Activated CD4-positive, alpha-beta memory T cell treated with anti-CD3 and anti-CD28 coated beads for 36 hours (primary cell): ENCODE measurements around the gene CNIH3. TPM values are rescaled to one million over a fixed set of nuclear protein-coding genes. Genes with fewer than 3 reads are reported as not detected.

Source experiments
- CTCF ChIA-PET: fragments of 350-600 bp; sonication (Branson Sonifier 250); formaldehyde crosslinking; loops from one replicate; lab custom pipeline; 2021; ENCODE audit warnings: antibody characterized with exemption, inconsistent platforms; lab: Charles Lee
- POLR2A ChIA-PET: fragments of 350-600 bp; sonication (Branson Sonifier 250); formaldehyde crosslinking; loops from one replicate; lab custom pipeline; 2021; ENCODE audit warnings: antibody characterized with exemption; lab: Charles Lee
- DNase-seq: peaks from one replicate; pipeline ENCODE4 v3.0.0-alpha.2; 2020
- H3K27ac Mint-ChIP-seq: one replicate; pipeline ENCODE4 v1.8.0; 2021; ENCODE audit warnings: mixed read lengths
- H3K27me3 Mint-ChIP-seq: one replicate; pipeline ENCODE4 v1.8.0; 2021; ENCODE audit warnings: mixed read lengths
- H3K36me3 Mint-ChIP-seq: one replicate; pipeline ENCODE4 v1.8.0; 2021; ENCODE audit warnings: mixed read lengths
- H3K4me1 Mint-ChIP-seq: one replicate; pipeline ENCODE4 v1.8.0; 2021; ENCODE audit warnings: low read depth, mixed read lengths
- H3K4me3 Mint-ChIP-seq: one replicate; pipeline ENCODE4 v1.8.0; 2021; ENCODE audit warnings: mild to moderate bottlenecking, mixed read lengths
- H3K9me3 Mint-ChIP-seq: one replicate; pipeline ENCODE4 v1.8.0; 2021; ENCODE audit warnings: mixed read lengths
- intact Hi-C: fragments of 100-400 bp; cut with micrococcal nuclease; formaldehyde crosslinking; loops from one replicate; pipeline ENCODE4 v1.15.1; 2023
- total RNA-seq, 2 experiments: library from RNA; stranded (reverse); gene quantifications; one replicate each; pipeline ENCODE4 v1.2.3, GENCODE V29; 2021

The CNIH3 gene
- total RNA-seq, 2 experiments from 2014 or later, result 0.63 to 1.00 TPM

DNA sequence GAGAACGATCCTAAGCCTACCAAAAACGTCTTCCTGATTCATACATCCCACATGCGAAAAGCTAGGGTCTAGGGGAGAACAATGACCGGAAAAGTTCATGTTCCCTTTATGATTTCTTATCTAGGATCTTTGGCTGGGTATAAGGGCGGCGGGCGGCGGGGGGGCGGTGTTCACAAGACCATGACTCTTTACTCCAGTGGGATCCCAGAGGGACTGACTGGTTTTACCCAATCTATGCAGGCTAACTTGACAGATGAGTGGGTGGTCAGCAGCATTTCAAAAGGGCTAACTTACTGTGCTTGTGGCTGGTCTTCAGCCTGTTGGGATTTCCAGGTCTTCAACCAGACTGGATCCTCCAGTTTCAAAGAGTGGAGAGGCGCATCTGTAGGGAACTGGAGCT, 40.3 kb downstream of the CNIH3 start:
- ChIA-PET CTCF (interaction anchor here (1.1 kb wide), 1 partner anchor 11 kb away, joined by 3 read pairs; no protein-coding TSS in a partner anchor), POLR2A (no interaction called here)
- Mint-ChIP-seq H3K36me3 (no peaks in the 10 kb centered on the region), H3K4me1 (no peaks in the 10 kb centered on the region), H3K9me3 (no peaks in the 10 kb centered on the region), H3K27me3 (no peaks in the 10 kb centered on the region), H3K27ac (no peak overlapping the region), H3K4me3 (no peak overlapping the region)
- DNase-seq, result no peak
- intact Hi-C loops, result no loop called here

DNA sequence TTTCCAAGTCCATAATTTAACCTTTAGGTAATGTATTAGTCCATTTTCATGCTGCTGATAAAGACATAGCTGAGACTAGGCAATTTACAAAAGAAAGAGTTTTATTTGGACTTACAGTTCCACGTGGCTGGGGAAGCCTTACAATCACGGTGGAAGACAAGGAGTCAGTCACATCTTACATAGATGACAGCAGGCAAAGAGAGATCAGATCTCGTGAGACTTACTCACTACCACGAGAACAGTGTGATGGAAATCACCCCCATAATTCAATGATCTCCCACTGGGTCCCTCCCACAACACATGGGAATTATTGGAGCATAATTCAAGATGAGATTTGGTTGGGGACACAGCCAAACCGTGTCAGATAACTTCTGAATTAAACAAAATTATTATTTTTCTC, 44.0 kb downstream of the CNIH3 start:
- ChIA-PET CTCF (interaction anchor here (1.0 kb wide), 1 partner anchor 16 kb away, joined by 3 read pairs; no protein-coding TSS in a partner anchor), POLR2A (no interaction called here)
- intact Hi-C loops, result no loop called here
- Mint-ChIP-seq H3K4me1 (no peaks in the 10 kb centered on the region), H3K4me3 (no peak overlapping the region), H3K27ac (no peak overlapping the region), H3K9me3 (no peaks in the 10 kb centered on the region), H3K36me3 (no peaks in the 10 kb centered on the region), H3K27me3 (peaks cover 2% of the 10 kb centered on the region)
- DNase-seq, result no peak

DNA sequence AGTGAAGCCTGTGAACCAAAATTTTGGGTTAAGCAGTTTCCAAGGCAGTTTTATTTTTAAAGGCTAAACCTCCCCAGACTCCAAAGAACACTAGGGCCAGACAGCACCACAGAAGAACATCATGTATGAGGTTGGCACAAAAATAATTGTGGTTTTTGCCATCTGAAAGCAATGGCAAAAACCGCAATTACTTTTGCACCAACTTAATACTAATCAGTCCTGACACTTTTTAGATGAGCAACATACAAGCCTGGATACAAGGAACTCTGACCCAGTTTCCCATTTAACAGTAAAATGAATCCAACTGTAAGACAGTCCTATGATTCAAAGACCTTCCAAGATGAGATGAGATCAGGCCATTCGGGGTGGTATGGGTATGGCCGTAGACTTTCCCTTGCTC, 46.8 kb downstream of the CNIH3 start:
- no peaks in the 10 kb centered on the region for H3K9me3 Mint-ChIP-seq
- CTCF ChIA-PET, result no interaction called here
- H3K4me3 Mint-ChIP-seq, result no peak overlapping the region
- peaks cover 2% of the 10 kb centered on the region for H3K27me3 Mint-ChIP-seq
- H3K4me1 Mint-ChIP-seq, result no peaks in the 10 kb centered on the region
- intact Hi-C loops, result no loop called here
- no peak overlapping the region for H3K27ac Mint-ChIP-seq
- POLR2A ChIA-PET, result no interaction called here
- H3K36me3 Mint-ChIP-seq, result no peaks in the 10 kb centered on the region
- no peak for DNase-seq

DNA sequence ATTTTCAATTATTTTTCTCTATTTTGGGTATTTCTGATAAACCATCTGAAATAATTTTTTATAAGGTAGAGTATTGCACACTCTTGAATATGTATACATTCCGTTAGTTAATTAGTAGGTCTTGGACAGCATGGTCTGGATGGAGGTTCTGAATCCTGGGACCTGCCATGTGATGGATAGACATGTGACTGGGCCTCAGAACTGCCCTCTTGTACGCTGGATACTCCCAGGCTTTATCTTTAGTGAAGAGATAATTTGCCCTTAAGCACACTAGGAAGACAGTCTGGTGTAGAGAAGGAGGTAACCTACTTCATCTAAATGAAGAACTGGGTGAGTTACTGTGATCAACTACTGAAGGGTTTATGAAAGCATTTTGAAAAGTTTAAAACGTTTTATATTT, 48.9 kb downstream of the CNIH3 start:
- peaks cover 2% of the 10 kb centered on the region for H3K27me3 Mint-ChIP-seq
- ChIA-PET CTCF (no interaction called here), POLR2A (no interaction called here)
- H3K4me3 Mint-ChIP-seq, result no peak overlapping the region
- no peaks in the 10 kb centered on the region for H3K36me3 Mint-ChIP-seq
- H3K4me1 Mint-ChIP-seq, result no peaks in the 10 kb centered on the region
- DNase-seq, result no peak
- no peak overlapping the region for H3K27ac Mint-ChIP-seq
- intact Hi-C loops, result no loop called here
- H3K9me3 Mint-ChIP-seq, result no peaks in the 10 kb centered on the region

DNA sequence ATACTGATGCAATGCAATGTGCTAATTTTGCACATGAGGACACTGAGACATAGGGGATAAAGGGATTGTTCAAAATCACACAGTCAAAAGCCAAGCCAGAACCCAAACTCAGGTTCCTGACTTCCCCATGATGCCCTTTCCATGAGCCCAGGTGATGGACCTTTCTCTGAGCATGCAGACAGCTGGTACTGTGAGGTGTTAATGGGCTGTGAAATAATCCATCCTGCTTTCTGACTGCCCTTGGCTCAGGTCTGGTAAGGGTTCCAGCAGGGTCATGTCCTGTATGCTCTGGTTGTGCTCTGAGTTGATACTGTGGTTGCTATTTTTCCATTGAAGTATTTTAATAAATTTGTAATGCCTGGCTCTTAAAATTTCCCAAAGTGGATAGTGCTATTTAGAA, 50.0 kb downstream of the CNIH3 start:
- CTCF ChIA-PET, result interaction anchor here (1.3 kb wide), 1 partner anchor 22 kb away, joined by 3 read pairs; no protein-coding TSS in a partner anchor
- Mint-ChIP-seq H3K9me3 (no peaks in the 10 kb centered on the region), H3K36me3 (no peaks in the 10 kb centered on the region), H3K4me1 (no peaks in the 10 kb centered on the region), H3K27me3 (peaks cover 2% of the 10 kb centered on the region), H3K27ac (no peak overlapping the region), H3K4me3 (no peak overlapping the region)
- DNase-seq, result no peak
- intact Hi-C loops, result no loop called here
- POLR2A ChIA-PET, result no interaction called here

DNA sequence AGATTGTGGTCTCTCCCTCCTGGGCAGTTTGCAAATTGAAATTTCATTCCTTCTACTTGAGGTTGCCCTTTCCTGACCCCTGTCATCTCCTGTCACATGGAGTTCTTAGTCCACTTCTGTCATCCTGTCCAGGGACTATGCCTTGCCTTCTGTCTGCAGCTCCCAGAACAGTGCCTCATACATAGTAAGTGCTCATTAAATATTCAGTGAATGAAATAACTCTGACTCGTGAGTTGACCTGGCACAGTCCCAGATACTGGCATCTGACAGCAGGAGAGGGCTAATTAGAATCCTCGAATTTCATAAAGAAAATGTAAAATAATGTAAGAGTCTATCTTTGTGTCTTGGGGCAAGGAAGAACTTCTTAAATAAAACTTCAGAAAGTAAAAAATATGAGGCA, 50.8 kb downstream of the CNIH3 start:
- Mint-ChIP-seq H3K4me3 (no peak overlapping the region), H3K36me3 (no peaks in the 10 kb centered on the region), H3K9me3 (no peaks in the 10 kb centered on the region), H3K27me3 (peaks cover 2% of the 10 kb centered on the region), H3K4me1 (no peaks in the 10 kb centered on the region), H3K27ac (no peak overlapping the region)
- DNase-seq, result no peak
- POLR2A ChIA-PET, result no interaction called here
- intact Hi-C loops, result no loop called here
- CTCF ChIA-PET, result interaction anchor here (0.8 to 1.3 kb wide), 2 partner anchors 22 to 23 kb away, joined by 3 read pairs; no protein-coding TSS in a partner anchor

DNA sequence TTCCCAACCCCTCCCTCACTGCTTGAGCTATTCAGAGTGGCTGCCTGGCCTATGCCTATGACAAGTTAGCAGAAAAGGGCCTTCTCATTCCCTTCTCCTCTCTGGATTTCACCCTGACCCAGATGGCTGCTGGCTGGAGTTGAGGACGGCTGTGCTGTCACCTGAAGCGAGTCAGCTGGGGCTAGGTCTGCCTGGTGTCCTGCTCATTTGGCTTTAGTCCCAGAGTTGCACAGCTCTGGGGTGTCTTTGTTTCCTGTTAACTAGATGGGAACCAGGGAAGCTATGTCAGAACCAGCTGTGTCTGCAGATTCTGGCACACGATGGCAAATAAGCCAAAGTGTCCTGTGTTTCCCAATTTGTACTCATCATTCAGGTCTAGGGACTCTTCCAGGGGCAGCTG, 52.9 kb downstream of the CNIH3 start:
- no peak for DNase-seq
- Mint-ChIP-seq H3K27ac (no peak overlapping the region), H3K9me3 (no peaks in the 10 kb centered on the region), H3K4me1 (no peaks in the 10 kb centered on the region), H3K27me3 (no peaks in the 10 kb centered on the region), H3K36me3 (no peaks in the 10 kb centered on the region), H3K4me3 (no peak overlapping the region)
- ChIA-PET CTCF (no interaction called here), POLR2A (no interaction called here)
- intact Hi-C loops, result no loop called here

DNA sequence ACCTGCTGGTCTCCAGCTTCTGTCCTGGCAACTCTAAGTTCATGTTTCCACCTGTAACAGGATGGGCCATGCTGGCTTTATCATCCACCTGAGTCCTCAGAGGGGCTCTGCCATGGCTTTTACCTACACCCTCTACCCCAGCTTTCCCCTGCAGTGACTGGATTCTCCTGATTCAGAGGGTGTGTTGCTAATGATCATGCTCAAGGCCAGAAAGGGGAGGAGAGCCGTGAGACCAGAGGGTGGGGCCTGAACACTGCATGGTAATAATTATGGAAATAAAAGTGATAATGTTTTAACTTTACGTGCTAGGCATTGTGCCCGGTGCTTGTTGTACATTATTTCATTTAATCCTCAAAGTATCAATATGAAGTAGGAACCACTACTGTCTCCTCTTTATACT, 53.3 kb downstream of the CNIH3 start:
- ChIA-PET CTCF (no interaction called here), POLR2A (no interaction called here)
- Mint-ChIP-seq H3K4me3 (no peak overlapping the region), H3K36me3 (no peaks in the 10 kb centered on the region), H3K27ac (no peak overlapping the region), H3K27me3 (no peaks in the 10 kb centered on the region), H3K4me1 (no peaks in the 10 kb centered on the region), H3K9me3 (no peaks in the 10 kb centered on the region)
- DNase-seq, result no peak
- intact Hi-C loops, result no loop called here

DNA sequence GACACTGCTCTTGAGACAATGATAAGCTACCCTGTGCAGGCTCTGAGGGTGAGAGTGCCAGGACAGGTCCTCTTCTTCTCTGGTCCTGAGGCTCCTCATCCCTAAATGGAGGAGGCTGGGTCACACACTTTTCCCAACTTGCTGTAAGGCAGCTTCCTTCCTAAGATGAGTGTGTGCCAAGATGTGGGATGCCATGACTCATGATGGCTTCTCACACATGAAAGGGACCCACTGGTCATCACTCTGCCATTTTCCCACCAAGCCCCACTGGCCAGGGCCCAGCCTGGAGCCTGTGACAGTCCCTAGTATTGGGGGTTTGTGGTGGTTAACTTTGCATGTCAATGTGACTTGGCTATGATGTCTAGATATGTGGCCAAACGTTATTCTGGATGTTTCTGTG, 54.4 kb downstream of the CNIH3 start:
- Mint-ChIP-seq H3K27me3 (no peaks in the 10 kb centered on the region), H3K4me1 (no peaks in the 10 kb centered on the region), H3K4me3 (no peak overlapping the region), H3K36me3 (no peaks in the 10 kb centered on the region), H3K27ac (no peak overlapping the region), H3K9me3 (no peaks in the 10 kb centered on the region)
- intact Hi-C loops, result no loop called here
- DNase-seq, result no peak
- CTCF ChIA-PET, result no interaction called here
- POLR2A ChIA-PET, result no interaction called here

DNA sequence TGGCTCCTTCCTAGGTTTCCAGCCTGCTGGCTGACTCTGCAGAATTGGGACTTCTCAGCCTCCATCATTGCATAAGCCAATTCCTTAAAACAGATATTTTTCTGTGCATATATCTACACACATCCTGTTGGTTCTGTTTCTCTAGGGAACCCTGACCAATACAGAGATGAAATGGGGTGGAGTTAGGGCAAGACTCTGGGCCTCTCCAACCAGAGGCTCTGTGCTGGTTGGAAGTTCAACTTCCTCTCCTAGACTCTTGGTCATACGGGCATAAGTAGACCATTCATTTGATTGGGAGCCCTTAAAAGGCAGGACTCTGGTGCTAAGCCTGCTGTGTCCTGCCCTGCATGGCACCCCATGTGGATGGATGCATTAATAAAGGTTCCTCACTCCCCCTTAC, 55.0 kb downstream of the CNIH3 start:
- Mint-ChIP-seq H3K9me3 (no peaks in the 10 kb centered on the region), H3K4me3 (no peak overlapping the region), H3K4me1 (no peaks in the 10 kb centered on the region), H3K27me3 (no peaks in the 10 kb centered on the region), H3K36me3 (no peaks in the 10 kb centered on the region), H3K27ac (no peak overlapping the region)
- ChIA-PET CTCF (no interaction called here), POLR2A (no interaction called here)
- intact Hi-C loops, result no loop called here
- no peak for DNase-seq

DNA sequence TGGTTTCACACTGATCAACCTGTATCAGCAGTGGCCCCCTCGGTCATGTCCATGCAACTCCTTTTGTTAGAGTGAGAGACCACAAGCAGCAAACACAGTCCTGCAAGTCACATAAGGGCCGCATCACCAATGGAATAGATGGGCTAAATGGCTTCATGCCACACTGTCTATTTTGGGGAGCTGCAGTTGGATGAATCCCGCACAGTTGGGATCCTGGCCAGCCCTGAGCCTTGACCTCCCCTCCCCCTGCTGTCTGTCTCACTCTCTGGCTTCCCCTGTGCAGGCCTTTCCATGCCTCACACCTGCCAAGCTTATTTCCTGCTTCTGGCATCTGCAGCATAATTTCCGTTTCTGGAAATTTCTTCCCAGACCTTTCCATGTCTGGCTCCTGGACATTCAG, 57.0 kb downstream of the CNIH3 start:
- no peak overlapping the region for H3K4me3 Mint-ChIP-seq
- no peak overlapping the region for H3K27ac Mint-ChIP-seq
- ChIA-PET CTCF (no interaction called here), POLR2A (no interaction called here)
- H3K9me3 Mint-ChIP-seq, result no peaks in the 10 kb centered on the region
- H3K27me3 Mint-ChIP-seq, result no peaks in the 10 kb centered on the region
- intact Hi-C loops, result no loop called here
- no peaks in the 10 kb centered on the region for H3K36me3 Mint-ChIP-seq
- DNase-seq, result no peak
- no peaks in the 10 kb centered on the region for H3K4me1 Mint-ChIP-seq

DNA sequence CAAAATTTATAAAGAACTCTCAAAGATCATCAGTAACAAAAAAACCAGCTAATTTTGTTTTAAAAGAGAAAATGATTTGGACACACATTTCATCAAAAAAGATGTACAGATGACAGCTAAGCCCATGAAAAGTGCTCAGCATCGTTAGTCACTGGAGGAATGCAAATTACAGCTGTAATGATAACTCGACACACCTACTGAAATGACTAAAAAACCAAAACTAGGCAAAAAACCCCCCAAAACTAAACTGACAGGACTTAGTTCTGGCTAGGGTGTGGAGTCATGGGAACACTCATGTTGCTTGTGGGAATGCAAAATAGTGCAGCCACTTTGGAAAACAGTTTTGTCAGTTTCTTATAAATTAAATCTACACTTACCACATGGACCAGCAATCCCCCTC, 59.5 kb downstream of the CNIH3 start:
- no peak overlapping the region for H3K27ac Mint-ChIP-seq
- H3K4me1 Mint-ChIP-seq, result no peaks in the 10 kb centered on the region
- intact Hi-C loops, result no loop called here
- no peak for DNase-seq
- CTCF ChIA-PET, result no interaction called here
- no peaks in the 10 kb centered on the region for H3K9me3 Mint-ChIP-seq
- H3K36me3 Mint-ChIP-seq, result no peaks in the 10 kb centered on the region
- no peak overlapping the region for H3K4me3 Mint-ChIP-seq
- H3K27me3 Mint-ChIP-seq, result no peaks in the 10 kb centered on the region
- POLR2A ChIA-PET, result no interaction called here

DNA sequence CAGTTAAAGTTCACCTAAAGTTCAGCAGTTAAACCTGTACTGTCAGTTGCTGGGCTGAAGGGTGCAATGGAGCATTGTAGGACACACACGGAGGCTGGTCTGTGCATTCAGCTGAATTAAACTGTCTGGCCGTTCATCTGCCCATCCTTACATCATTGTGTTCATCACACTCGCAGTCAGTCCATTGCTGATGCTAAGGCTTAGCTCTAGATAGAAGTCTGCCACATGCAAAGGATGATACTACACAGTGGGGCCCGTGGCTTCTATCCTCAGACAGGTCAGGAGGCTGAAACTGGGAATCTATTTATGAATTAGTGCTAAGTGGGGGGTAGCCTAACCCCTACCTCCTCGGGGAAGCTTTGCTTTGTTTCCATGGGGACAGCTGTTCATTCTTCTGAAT, 60.4 kb downstream of the CNIH3 start:
- DNase-seq, result no peak
- intact Hi-C loops, result no loop called here
- ChIA-PET POLR2A (no interaction called here), CTCF (no interaction called here)
- H3K36me3 Mint-ChIP-seq, result no peaks in the 10 kb centered on the region
- no peak overlapping the region for H3K27ac Mint-ChIP-seq
- H3K4me1 Mint-ChIP-seq, result no peaks in the 10 kb centered on the region
- H3K27me3 Mint-ChIP-seq, result no peaks in the 10 kb centered on the region
- no peaks in the 10 kb centered on the region for H3K9me3 Mint-ChIP-seq
- H3K4me3 Mint-ChIP-seq, result no peak overlapping the region
